ENCODE measurements around the gene PLPP6.

Gene PLPP6

GRCh38 chr9:4617752-4618151 is 44.3 kb upstream of the PLPP6 start:
- H3K27ac ChIP-seq, result no peak overlapping the region
- H3K79me2 ChIP-seq (ENCODE audit: insufficient read depth, low read depth), result no peaks in the 10 kb centered on the region
- H3K27me3 ChIP-seq (ENCODE audit: insufficient read depth, low read depth), result no peaks in the 10 kb centered on the region
- H3K36me3 ChIP-seq (ENCODE audit: insufficient read depth), result no peaks in the 10 kb centered on the region
- no peaks in the 10 kb centered on the region for H3K4me1 ChIP-seq (ENCODE audit: low read depth, poor library complexity, severe bottlenecking)
- no peak overlapping the region for H3K4me3 ChIP-seq (IDR thresholded peaks at IDR 0.05; ENCODE audit: insufficient read depth, low read depth, low read length)
- no peak overlapping the region for H3K4me2 ChIP-seq
- no peaks in the 10 kb centered on the region for H4K20me1 ChIP-seq (ENCODE audit: insufficient read depth)
- H2AFZ ChIP-seq (ENCODE audit: low read depth), result no peak overlapping the region
- no peak overlapping the region for H3K9ac ChIP-seq
- TF ChIP-seq CTCF (conservative IDR thresholded peaks at IDR 0.05; ENCODE audit: low read depth, low read length), result no peak

- no peak for TF ChIP-seq CTCF (conservative IDR thresholded peaks at IDR 0.05; ENCODE audit: low read depth, low read length)
- no peak overlapping the region for H3K9ac ChIP-seq
- no peaks in the 10 kb centered on the region for H3K27me3 ChIP-seq (ENCODE audit: insufficient read depth, low read depth)
- H3K4me3 ChIP-seq (IDR thresholded peaks at IDR 0.05; ENCODE audit: insufficient read depth, low read depth, low read length), result no peak overlapping the region
- H3K4me1 ChIP-seq (ENCODE audit: low read depth, poor library complexity, severe bottlenecking), result no peaks in the 10 kb centered on the region
- no peak overlapping the region for H3K27ac ChIP-seq
- no peak overlapping the region for H3K4me2 ChIP-seq
- H4K20me1 ChIP-seq (ENCODE audit: insufficient read depth), result no peaks in the 10 kb centered on the region
- no peaks in the 10 kb centered on the region; the same call in 1 of the 2 replicates for H3K36me3 ChIP-seq (ENCODE audit: insufficient read depth)
- no peaks in the 10 kb centered on the region for H3K79me2 ChIP-seq (ENCODE audit: insufficient read depth, low read depth)
- H2AFZ ChIP-seq (ENCODE audit: low read depth), result no peak overlapping the region
These were observed 43.4 kb upstream of the PLPP6 start for GRCh38 chr9:4618700-4619099.

- H4K20me1 ChIP-seq (ENCODE audit: insufficient read depth), result no peaks in the 10 kb centered on the region
- no peak overlapping the region for H2AFZ ChIP-seq (ENCODE audit: low read depth)
- no peaks in the 10 kb centered on the region for H3K27me3 ChIP-seq (ENCODE audit: insufficient read depth, low read depth)
- H3K4me1 ChIP-seq (ENCODE audit: low read depth, poor library complexity, severe bottlenecking), result no peaks in the 10 kb centered on the region
- H3K36me3 ChIP-seq (ENCODE audit: insufficient read depth), result no peaks in the 10 kb centered on the region; the same call in 1 of the 2 replicates
- no peak overlapping the region for H3K4me2 ChIP-seq
- no peak overlapping the region for H3K4me3 ChIP-seq (IDR thresholded peaks at IDR 0.05; ENCODE audit: insufficient read depth, low read depth, low read length)
- no peak for TF ChIP-seq CTCF (conservative IDR thresholded peaks at IDR 0.05; ENCODE audit: low read depth, low read length)
- H3K9ac ChIP-seq, result no peak overlapping the region
- H3K79me2 ChIP-seq (ENCODE audit: insufficient read depth, low read depth), result no peaks in the 10 kb centered on the region
- no peak overlapping the region for H3K27ac ChIP-seq
These were observed 41.9 kb upstream of the PLPP6 start for GRCh38 chr9:4620057-4620765.

- no peak overlapping the region for H3K9ac ChIP-seq
- H2AFZ ChIP-seq (ENCODE audit: low read depth), result no peak overlapping the region
- TF ChIP-seq CTCF (conservative IDR thresholded peaks at IDR 0.05; ENCODE audit: low read depth, low read length), result no peak
- no peaks in the 10 kb centered on the region for H3K27me3 ChIP-seq (ENCODE audit: insufficient read depth, low read depth)
- no peak overlapping the region for H3K4me2 ChIP-seq
- no peaks in the 10 kb centered on the region for H4K20me1 ChIP-seq (ENCODE audit: insufficient read depth)
- no peak overlapping the region for H3K4me3 ChIP-seq (IDR thresholded peaks at IDR 0.05; ENCODE audit: insufficient read depth, low read depth, low read length)
- H3K36me3 ChIP-seq (ENCODE audit: insufficient read depth), result no peaks in the 10 kb centered on the region; the same call in 1 of the 2 replicates
- no peaks in the 10 kb centered on the region for H3K79me2 ChIP-seq (ENCODE audit: insufficient read depth, low read depth)
- no peak overlapping the region for H3K27ac ChIP-seq
- no peaks in the 10 kb centered on the region for H3K4me1 ChIP-seq (ENCODE audit: low read depth, poor library complexity, severe bottlenecking)
These were observed 41.1 kb upstream of the PLPP6 start for GRCh38 chr9:4620881-4621555.
